Spinal cord (tissue), 10 donors: ENCODE measurements around the gene CDKL4. TPM values are rescaled to one million over a fixed set of nuclear protein-coding genes. Genes with fewer than 3 reads are reported as not detected.
"Not testable (repeated sequence)": the region's sequence is repeated elsewhere in the genome, so short reads cannot be mapped to it uniquely, and the experiment has no call there.

ENCODE experiments used
- DNase-seq, 6 donors: peaks; one replicate each; pipeline versions ENCODE4 v3.0.0 to v3.0.0-alpha.2; 2013 to 2015; ENCODE audit warnings: low spot score in 6 of 6, low read depth in 4 of 6
- H3K27ac ChIP-seq: one replicate; pipeline ENCODE4 v1.5.1; 2013; ENCODE audit warnings: low read depth, low read length, control low read depth
- H3K27me3 ChIP-seq: one replicate; pipeline ENCODE4 v1.6.1; 2013; ENCODE audit warnings: low read length; ENCODE audit not compliant: control insufficient read depth, insufficient read depth
- H3K36me3 ChIP-seq: one replicate; pipeline ENCODE4 v1.6.1; 2013; ENCODE audit warnings: low read length; ENCODE audit not compliant: control insufficient read depth, insufficient read depth
- H3K4me1 ChIP-seq: one replicate; pipeline ENCODE4 v1.6.1; 2013; ENCODE audit warnings: low read length; ENCODE audit not compliant: control insufficient read depth, insufficient read depth
- H3K4me3 ChIP-seq: one replicate; pipeline ENCODE4 v1.5.1; 2013; ENCODE audit warnings: low read depth, low read length, control low read depth
- H3K9me3 ChIP-seq: one replicate; pipeline ENCODE4 v1.6.1; 2013; ENCODE audit warnings: low read length; ENCODE audit not compliant: control insufficient read depth, insufficient read depth
- WGBS: methylation state at CpG from one replicate; pipeline ENCODE4 v1.1.5; 2013; ENCODE audit warnings: missing lambda C conversion rate; ENCODE audit not compliant: insufficient coverage; 5-methylcytosine and 5-hydroxymethylcytosine counted together
- polyA plus RNA-seq, 2 donors: library from polyadenylated mRNA; unstranded; fragments of 120-200 nt; gene quantifications; one replicate each; pipeline ENCODE4 v1.2.1, GENCODE V29; 2013; ENCODE audit not compliant: insufficient read length in 2 of 2
- total RNA-seq, 2 donors: library from RNA; depleted of rRNA in 1 of 2; stranded (reverse); fragments of 120-200 nt in 1 of 2; fragments of >200 nt in 1 of 2; gene quantifications; one replicate each; pipeline versions ENCODE4 v1.2.3 to v1.2.4, GENCODE V29; 2013 to 2014
- donor health status: healthy.

CDKL4 gene
- total and polyA plus RNA-seq, 4 donors, result 1.2 to 9.1 (median 2.5) TPM

DNA sequence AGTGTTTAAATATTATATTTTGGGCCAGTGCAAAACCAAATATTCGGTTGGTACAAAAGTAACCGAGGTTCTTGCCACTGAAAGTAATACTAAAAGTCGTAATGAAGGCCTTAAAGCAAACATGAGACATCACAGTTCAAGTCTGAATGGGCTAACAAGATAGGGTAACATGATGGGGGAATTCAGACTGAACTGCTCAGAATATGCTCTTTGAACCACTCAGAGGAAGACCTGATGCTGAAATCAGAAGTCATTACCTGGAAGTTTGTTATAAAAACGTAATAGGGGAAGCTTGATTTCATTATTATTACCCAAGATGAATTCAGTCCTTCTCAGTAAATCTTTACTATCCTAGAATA lies 26.6 kb downstream of the CDKL4 start:
- DNase-seq, result no peak
- 95% methylated on average over 3 of the region's 4 CpGs for WGBS

DNA sequence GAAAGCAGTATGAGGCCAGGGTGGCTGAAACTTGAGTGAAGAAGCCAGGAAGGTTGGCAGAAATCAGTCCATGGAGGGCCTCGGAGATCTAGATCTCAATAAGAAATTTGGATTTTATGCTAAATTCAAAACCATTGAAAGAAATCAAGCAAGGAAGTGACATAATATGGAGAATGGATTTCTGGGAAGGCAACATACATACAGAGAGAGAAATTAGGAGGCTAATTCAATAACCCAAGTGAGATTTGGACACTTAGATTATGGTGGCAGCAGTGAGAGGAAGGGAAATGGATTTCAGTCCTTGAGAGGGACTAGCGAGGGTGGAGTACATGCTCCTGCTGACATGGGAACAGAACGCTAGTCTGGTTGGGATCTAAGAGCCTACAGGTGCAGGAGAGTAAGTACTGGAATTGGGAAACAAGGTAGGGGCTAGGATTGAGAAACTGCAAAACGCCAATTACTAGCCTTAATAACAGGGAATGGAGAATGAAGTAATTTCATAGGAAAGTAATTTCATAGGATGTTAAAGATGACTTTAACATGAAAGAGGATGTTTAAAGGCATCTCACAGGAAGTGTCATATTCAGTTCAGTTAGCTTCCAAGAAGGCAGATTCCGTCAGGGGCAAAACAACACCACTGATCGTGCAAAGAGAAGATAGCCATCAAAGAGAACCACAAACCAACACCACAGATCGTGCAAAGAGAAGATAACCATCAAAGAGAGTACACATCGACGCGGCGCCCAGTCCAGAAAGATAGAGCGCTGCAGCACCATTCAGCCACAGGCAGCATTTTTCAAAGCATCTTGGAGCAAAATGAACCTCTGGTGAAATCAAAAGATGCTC lies 27.2 kb downstream of the CDKL4 start:
- no peak for DNase-seq
- no peaks in the 10 kb centered on the region for H3K9me3 ChIP-seq
- no peaks in the 10 kb centered on the region for H3K27me3 ChIP-seq
- no peaks in the 10 kb centered on the region for H3K36me3 ChIP-seq
- H3K4me3 ChIP-seq, result no peak overlapping the region
- H3K27ac ChIP-seq, result no peak overlapping the region
- no peaks in the 10 kb centered on the region for H3K4me1 ChIP-seq
- WGBS, result 90% methylated on average over 5 of the region's 12 CpGs

More for the DNA sequence above, 26.6 kb downstream of the CDKL4 start:
- H3K4me1 ChIP-seq, result no peaks in the 10 kb centered on the region
- H3K9me3 ChIP-seq, result no peaks in the 10 kb centered on the region
- H3K36me3 ChIP-seq, result no peaks in the 10 kb centered on the region
- no peaks in the 10 kb centered on the region for H3K27me3 ChIP-seq
- H3K4me3 ChIP-seq, result no peak overlapping the region
- H3K27ac ChIP-seq, result no peak overlapping the region

DNA sequence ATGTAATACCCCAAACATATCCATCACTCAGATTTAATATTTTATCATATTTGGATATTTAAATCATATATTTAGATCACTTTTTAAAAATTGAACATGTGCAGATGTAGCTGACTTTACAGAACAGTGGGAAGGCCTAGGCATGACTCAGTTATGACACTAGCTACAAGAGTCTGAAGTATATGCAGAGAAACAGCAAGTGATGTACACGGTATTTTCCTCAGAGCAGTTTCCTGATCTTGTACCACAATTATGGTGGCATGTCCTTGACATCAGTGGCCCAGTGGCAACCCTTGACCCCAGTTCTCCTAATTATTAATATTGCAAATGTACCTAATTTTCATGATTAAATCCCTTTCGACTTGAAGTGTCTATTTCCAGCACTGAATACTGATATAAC lies 28.2 kb downstream of the CDKL4 start:
- no CpG with 5 or more reads among the region's 2 CpGs for WGBS
- no peak overlapping the region for H3K27ac ChIP-seq

DNA sequence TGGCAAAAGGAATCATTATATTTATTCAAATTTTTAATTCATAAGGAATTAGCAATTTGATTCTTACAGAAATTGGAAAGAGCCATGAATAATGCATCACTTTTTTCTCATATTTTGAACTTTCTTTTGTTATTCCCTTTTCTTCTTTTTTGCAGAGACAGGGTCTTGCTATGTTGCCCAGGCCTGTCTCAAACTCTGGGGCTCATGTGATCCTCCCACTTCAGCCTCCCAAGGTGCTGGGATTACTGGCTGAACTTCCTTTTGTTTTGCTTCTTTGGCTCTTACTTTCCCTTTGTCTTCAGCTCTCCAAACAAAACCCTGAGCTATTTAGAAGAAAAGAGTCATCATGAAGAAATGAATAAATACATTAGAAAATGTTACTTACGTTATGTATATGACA lies 30.8 kb downstream of the CDKL4 start:
- WGBS, result no CpG with 5 or more reads among the region's 1 CpG

More for the DNA sequence above, 28.2 kb downstream of the CDKL4 start:
- Histone ChIP-seq H3K27me3 (no peaks in the 10 kb centered on the region), H3K36me3 (no peaks in the 10 kb centered on the region), H3K4me1 (no peaks in the 10 kb centered on the region), H3K9me3 (no peaks in the 10 kb centered on the region), H3K4me3 (no peak overlapping the region)
- no peak for DNase-seq

DNA sequence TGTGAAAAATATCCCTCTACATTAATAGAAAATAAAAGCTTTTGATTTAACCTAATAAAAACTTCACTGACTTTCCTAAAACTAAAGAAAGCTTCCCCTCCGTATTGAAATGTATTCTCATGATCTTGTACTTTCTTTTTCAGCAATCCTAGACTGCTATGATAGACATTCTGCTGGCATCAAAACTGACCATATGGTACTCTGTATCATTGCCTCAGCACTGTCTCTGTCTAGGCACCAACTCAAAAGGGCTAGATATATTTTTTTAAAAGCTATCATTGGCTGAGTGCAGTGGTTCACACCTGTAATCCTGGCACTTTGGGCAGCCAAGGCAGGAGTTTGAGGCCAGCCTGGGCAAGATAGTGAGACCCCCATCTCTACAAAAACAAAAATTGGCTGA lies 32.9 kb downstream of the CDKL4 start:
- no peaks in the 10 kb centered on the region for H3K4me1 ChIP-seq
- H3K27ac ChIP-seq, result no peak overlapping the region
- DNase-seq, result peak in 1 of 6 donors; percentile 80
- no peak overlapping the region for H3K4me3 ChIP-seq
- no peaks in the 10 kb centered on the region for H3K27me3 ChIP-seq
- H3K9me3 ChIP-seq, result no peaks in the 10 kb centered on the region
- no peaks in the 10 kb centered on the region for H3K36me3 ChIP-seq
- 100% methylated on average over 1 of the region's 1 CpG for WGBS

More for the DNA sequence above, 30.8 kb downstream of the CDKL4 start:
- H3K4me3 ChIP-seq, result no peak overlapping the region
- DNase-seq, result no peak
- no peak overlapping the region for H3K27ac ChIP-seq
- no peaks in the 10 kb centered on the region for H3K36me3 ChIP-seq
- no peaks in the 10 kb centered on the region for H3K9me3 ChIP-seq
- H3K4me1 ChIP-seq, result no peaks in the 10 kb centered on the region
- no peaks in the 10 kb centered on the region for H3K27me3 ChIP-seq

DNA sequence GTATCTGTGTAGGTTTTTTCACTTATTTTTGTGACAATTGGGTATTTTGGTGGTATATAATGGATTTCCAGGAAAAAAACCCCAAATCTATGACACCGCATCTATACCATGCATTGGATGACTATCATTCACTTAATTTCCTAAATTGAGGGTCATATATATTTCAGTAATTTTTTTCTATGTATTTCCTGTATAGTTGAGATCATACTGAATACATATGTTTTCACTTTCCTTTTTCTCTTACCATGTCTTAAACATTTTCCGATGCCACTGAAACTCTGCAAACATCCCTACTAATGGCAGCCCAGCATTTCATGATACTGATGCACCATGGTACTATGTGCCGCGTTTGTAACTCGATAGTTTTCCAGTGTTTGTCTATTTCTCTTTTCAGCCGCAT lies 40.4 kb downstream of the CDKL4 start:
- Histone ChIP-seq H3K4me3 (no peak overlapping the region), H3K4me1 (no peaks in the 10 kb centered on the region), H3K9me3 (no peaks in the 10 kb centered on the region), H3K27ac (no peak overlapping the region), H3K36me3 (no peaks in the 10 kb centered on the region), H3K27me3 (no peaks in the 10 kb centered on the region)
- no peak for DNase-seq
- WGBS, result 90% methylated on average over 4 of the region's 6 CpGs

DNA sequence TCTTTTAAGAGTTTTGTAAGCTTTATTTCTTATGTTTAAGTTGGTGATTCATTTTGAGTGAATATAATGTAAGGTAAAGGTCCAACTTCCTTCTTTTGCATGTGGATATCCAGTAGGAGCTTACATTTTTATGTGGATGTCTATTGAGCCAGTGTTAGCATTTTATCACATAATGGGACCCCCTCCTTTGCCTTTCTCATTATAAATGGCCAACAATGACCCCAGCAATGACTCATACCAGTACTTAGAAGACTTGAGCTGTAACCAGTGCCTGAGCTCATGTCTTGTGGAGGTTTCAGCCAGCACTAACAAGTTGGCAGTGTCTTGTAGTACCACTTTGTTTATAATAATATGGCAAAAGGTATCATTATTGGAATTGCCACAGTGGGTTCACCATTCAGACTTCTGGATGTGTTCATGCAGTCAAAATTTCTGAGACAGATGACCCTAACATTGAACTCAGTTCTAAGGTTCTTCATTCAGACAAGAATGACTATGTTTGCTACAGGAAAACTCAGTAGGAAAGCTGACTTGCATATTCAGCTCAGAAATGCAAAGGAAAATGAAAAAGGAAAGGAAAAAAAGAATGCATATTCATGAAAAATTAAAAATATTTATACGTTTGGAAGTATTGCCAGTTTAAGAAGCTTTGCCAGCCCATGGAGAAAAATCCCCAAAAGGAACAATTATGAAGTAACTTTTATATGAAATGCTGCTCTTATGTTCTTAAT lies 41.0 kb downstream of the CDKL4 start:
- Histone ChIP-seq H3K4me1 (no peaks in the 10 kb centered on the region), H3K4me3 (no peak overlapping the region), H3K27me3 (no peaks in the 10 kb centered on the region), H3K27ac (no peak overlapping the region), H3K36me3 (no peaks in the 10 kb centered on the region), H3K9me3 (no peaks in the 10 kb centered on the region)
- no peak for DNase-seq
- no CpG with 5 or more reads among the region's 1 CpG for WGBS

DNA sequence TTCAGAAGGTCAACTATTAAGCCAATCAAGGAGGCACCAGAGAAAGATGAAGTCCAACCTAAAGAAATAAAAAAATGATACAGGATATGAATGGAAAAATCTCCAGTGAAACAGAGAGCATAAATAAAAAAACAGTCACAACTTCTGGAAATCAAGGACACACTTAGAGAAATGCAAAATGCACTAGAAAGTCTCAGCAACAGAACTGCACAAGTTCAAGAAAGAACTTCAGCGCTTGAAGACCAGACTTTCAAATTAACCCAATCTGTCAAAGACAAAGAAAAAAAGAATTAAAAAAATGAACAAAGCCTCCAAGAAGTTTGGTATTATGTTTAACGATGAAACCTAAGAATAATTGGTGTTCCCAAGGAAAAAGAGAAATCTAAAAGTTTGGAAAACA lies 46.8 kb downstream of the CDKL4 start:
- DNase-seq, H3K27me3 ChIP-seq, H3K4me1 ChIP-seq, H3K27ac ChIP-seq, H3K36me3 ChIP-seq, H3K9me3 ChIP-seq, H3K4me3 ChIP-seq: not testable (repeated sequence)
- no CpG with 5 or more reads among the region's 2 CpGs for WGBS

DNA sequence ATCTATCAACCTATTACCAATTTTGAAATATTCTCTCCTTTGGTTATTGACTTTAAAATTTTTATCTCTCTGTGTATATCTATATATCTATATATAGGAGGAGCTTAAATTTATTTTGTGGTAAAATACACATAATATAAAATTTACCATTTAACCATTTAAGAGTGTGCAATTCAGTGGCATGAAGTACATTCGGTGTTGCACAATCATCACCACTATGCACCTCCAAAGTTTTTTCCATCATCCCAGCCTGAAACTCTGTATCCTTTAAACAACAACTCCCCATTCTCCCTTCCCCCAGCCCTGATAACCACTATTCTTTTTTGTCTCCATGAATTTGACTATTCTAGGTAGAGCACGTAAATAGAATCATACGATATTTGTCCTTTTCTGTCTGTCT lies 49.1 kb downstream of the CDKL4 start:
- WGBS, result 100% methylated on average over 1 of the region's 3 CpGs
- Histone ChIP-seq H3K36me3 (no peaks in the 10 kb centered on the region), H3K4me1 (no peaks in the 10 kb centered on the region), H3K27me3 (no peaks in the 10 kb centered on the region), H3K9me3 (no peaks in the 10 kb centered on the region), H3K4me3 (no peak overlapping the region), H3K27ac (no peak overlapping the region)
- DNase-seq, result no peak
